Smooth muscle cell (in vitro differentiated cells): ENCODE data around the gene CARD10. TPM values are rescaled to one million over a fixed set of nuclear protein-coding genes. Genes with fewer than 3 reads are reported as not detected.

Experiments
- DNase-seq: peaks from one replicate; lab custom pipeline; 2025; ENCODE audit not compliant: unreplicated experiment; lab: John Stamatoyannopoulos, UW
- H2AFZ ChIP-seq: fragments of 200-600 bp; sonication (generic); 2 replicates; pipeline ENCODE4 v1.6.0; 2016; ENCODE audit warnings: antibody characterized with exemption, low read depth, mild to moderate bottlenecking
- H3F3A ChIP-seq: fragments of 200-600 bp; sonication (generic); 2 replicates; pipeline ENCODE4 v1.6.0; 2017; ENCODE audit warnings: antibody characterized with exemption, low read depth
- H3K27ac ChIP-seq: fragments of 200-600 bp; sonication (generic); 2 replicates; pipeline ENCODE4 v1.5.1; 2016; ENCODE audit warnings: low read depth, mild to moderate bottlenecking
- H3K27me3 ChIP-seq: fragments of 200-600 bp; sonication (generic); 2 replicates; pipeline ENCODE4 v1.6.1; 2016; ENCODE audit warnings: low read depth, mild to moderate bottlenecking
- H3K36me3 ChIP-seq: fragments of 200-600 bp; sonication (generic); 2 replicates; pipeline ENCODE4 v1.5.1; 2016; ENCODE audit warnings: low read depth
- H3K4me1 ChIP-seq: fragments of 200-600 bp; sonication (generic); 2 replicates; pipeline ENCODE4 v1.5.1; 2016; ENCODE audit warnings: low read depth
- H3K4me2 ChIP-seq: fragments of 200-600 bp; sonication (generic); 2 replicates; pipeline ENCODE4 v1.6.0; 2016; ENCODE audit warnings: mild to moderate bottlenecking
- H3K4me3 ChIP-seq: fragments of 200-600 bp; sonication (generic); 2 replicates; pipeline ENCODE4 v1.5.1; 2016; ENCODE audit warnings: mild to moderate bottlenecking
- H3K79me2 ChIP-seq: fragments of 200-600 bp; sonication (generic); 2 replicates; pipeline ENCODE4 v1.6.0; 2016; ENCODE audit warnings: low read depth, mild to moderate bottlenecking
- H3K9ac ChIP-seq: fragments of 200-600 bp; sonication (generic); 2 replicates; pipeline ENCODE4 v1.6.0; 2016; ENCODE audit warnings: low read depth
- H3K9me3 ChIP-seq: fragments of 200-600 bp; sonication (generic); replicated peaks from 2 replicates; pipeline ENCODE4 v1.5.1; 2016; ENCODE audit warnings: low read depth
- H4K20me1 ChIP-seq: fragments of 200-600 bp; sonication (generic); 2 replicates; pipeline ENCODE4 v1.6.0; 2016; ENCODE audit warnings: low read depth
- WGBS: methylation state at CpG from one replicate; pipeline ENCODE4 v1.1.7; 2016; ENCODE audit warnings: low lambda C conversion rate; 5-methylcytosine and 5-hydroxymethylcytosine counted together
- polyA plus RNA-seq: library from polyadenylated mRNA; unstranded; fragments of >200 nt; fragmentation: Nextera tagmentation; extraction: Ambion mirVana; gene quantifications from 2 replicates; pipeline ENCODE4 v1.2.1, GENCODE V29; 2016
- total RNA-seq: library from RNA; depleted of rRNA; stranded (reverse); fragments of >200 nt; gene quantifications from 2 replicates; pipeline ENCODE4 v1.2.3, GENCODE V29; 2014
- TF ChIP-seq, protein P1 (sequence below): fragments of 200-600 bp; sonication (generic); IDR thresholded peaks from 2 replicates; pipeline ENCODE4 v1.5.1; 2017; ENCODE audit warnings: borderline replicate concordance, mild to moderate bottlenecking, antibody characterized with exemption; ENCODE audit not compliant: insufficient read depth, poor library complexity, severe bottlenecking

CARD10 gene
- total and polyA plus RNA-seq, 2 experiments from 2014 or later = 2.3 to 6.0 TPM

DNA sequence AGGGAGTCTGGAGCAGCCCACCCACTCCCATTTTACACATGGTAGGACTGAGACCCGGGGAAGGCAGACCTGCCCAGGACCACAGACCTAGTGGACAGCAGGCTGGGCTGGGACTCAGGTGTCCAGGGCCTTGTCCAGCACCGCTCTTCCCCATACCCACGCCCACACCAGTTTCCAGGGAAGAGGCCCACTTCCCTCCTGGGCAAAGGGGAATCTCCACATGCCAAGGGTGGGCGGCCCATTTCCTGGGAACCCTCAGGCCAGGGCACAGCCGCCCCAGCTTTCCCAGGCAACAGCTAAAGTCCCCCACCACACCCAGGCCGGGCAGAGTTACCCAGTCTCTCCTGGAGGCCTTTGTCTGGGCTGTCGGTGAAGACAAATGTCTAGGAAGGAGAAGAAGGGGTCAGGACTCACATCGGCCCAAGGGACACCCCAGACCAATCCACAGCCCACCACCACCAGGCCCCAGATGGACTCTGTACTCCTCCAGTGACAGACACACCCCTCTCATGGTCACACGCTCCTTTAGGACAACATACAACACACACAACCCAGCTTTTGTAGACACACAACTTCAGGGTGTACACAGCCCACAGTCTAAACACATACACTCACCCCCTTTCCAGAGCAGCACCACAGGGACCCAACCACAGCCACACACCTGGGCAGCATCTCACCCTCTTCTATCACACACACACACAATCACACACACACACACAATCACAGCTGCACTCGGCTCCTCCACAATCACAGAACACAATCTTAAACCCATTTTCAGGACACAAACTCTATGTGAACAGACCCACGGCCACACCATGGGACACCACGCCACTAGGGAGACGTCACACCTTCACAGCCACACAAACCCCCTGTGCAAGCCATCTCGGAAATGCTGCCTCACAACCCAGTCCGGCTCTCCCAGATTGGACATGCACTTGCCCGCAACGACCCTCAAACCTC lies 38.5 kb downstream of the CARD10 start:
- Histone ChIP-seq H3K4me2 (no peak overlapping the region), H3K27ac (no peak overlapping the region), H3F3A (no peaks in the 10 kb centered on the region), H2AFZ (no peak overlapping the region), H3K9me3 (no peaks in the 10 kb centered on the region), H3K9ac (no peak overlapping the region), H4K20me1 (no peaks in the 10 kb centered on the region), H3K27me3 (no peaks in the 10 kb centered on the region), H3K4me1 (peaks cover 7% of the 10 kb centered on the region), H3K4me3 (no peak overlapping the region), H3K79me2 (no peaks in the 10 kb centered on the region), H3K36me3 (no peaks in the 10 kb centered on the region)
- 92% methylated on average over 17 of the region's 17 CpGs for WGBS
- TF ChIP-seq, protein P1, sequence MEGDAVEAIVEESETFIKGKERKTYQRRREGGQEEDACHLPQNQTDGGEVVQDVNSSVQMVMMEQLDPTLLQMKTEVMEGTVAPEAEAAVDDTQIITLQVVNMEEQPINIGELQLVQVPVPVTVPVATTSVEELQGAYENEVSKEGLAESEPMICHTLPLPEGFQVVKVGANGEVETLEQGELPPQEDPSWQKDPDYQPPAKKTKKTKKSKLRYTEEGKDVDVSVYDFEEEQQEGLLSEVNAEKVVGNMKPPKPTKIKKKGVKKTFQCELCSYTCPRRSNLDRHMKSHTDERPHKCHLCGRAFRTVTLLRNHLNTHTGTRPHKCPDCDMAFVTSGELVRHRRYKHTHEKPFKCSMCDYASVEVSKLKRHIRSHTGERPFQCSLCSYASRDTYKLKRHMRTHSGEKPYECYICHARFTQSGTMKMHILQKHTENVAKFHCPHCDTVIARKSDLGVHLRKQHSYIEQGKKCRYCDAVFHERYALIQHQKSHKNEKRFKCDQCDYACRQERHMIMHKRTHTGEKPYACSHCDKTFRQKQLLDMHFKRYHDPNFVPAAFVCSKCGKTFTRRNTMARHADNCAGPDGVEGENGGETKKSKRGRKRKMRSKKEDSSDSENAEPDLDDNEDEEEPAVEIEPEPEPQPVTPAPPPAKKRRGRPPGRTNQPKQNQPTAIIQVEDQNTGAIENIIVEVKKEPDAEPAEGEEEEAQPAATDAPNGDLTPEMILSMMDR = no peak
- DNase-seq = no peak

DNA sequence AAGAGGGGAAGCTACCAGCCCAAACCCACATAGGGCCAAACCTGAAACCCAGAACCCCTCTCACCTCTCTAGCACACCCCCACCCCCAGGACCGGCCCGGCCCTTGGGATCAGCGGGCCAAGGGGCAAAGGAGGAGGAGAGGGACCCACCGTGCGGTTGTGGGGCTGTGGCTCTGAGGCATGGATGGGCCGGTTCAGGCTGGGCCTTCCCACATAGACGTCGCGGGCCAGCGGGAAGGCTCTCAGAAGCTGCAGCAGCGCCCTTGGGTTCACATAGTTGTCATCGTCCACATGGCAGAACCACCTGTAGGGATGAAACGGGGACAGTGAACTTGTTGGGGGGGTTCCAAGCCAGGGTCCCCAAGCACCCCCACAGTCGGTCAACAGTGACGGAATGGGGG lies 40.0 kb downstream of the CARD10 start:
- DNase-seq = no peak
- H3K4me2 ChIP-seq = no peak overlapping the region
- H2AFZ ChIP-seq = no peak overlapping the region
- peaks cover 2% of the 10 kb centered on the region for H3K27me3 ChIP-seq
- H3K4me1 ChIP-seq = peaks cover 7% of the 10 kb centered on the region
- no peak overlapping the region for H3K9ac ChIP-seq
- H4K20me1 ChIP-seq = no peaks in the 10 kb centered on the region
- H3K9me3 ChIP-seq = no peaks in the 10 kb centered on the region
- H3K79me2 ChIP-seq = no peaks in the 10 kb centered on the region
- no peaks in the 10 kb centered on the region for H3F3A ChIP-seq
- 95% methylated on average over 15 of the region's 15 CpGs for WGBS
- TF ChIP-seq, protein P1 = no peak
- no peaks in the 10 kb centered on the region for H3K36me3 ChIP-seq
- H3K27ac ChIP-seq = no peak overlapping the region
- H3K4me3 ChIP-seq = no peak overlapping the region

DNA sequence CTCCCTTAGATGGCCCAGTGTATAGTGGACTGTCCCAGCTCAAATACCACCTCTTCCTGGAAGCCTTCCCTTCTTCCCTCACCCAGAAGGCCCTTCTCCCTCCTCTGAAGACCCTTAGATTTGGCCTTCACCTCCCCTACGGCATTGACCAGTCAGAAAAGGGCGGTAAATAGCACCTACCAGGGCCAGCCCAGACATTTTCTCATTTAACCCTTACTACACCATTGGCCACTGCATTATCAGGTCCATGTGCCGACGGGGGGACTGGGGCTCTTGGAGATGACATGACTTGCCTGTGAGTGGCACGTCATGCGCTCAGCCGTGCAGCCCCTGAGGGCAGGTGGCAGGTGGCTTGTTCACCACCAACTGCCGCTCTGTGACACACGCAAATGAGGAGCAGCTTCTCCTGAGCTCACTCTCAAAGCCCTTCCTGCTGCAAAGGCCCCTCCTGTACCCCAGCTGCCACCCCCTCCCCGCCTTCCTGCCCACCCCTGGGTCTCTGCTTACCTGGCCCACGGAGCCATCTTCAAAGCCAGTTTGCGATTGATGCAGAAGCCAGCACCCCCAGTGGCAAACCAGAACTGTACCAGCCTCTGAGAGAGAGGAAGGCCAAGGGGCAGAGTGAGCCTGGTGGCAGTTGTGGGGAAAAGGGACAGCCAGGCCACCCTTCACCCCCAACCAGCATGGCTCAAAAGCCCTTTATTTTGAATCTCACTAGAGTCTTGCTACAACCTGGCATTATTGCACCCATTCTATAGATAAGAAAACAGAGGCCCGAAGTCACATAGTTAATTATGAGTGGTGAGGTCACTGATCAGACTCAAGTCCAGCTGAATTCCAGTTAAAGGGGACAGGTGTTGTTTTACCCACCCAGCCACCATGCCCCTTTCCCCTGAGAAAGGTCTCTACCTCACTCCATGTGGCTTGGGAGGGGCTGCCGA lies 42.6 kb downstream of the CARD10 start:
- H3K9ac ChIP-seq = no peak overlapping the region
- TF ChIP-seq, protein P1 = no peak
- H3K36me3 ChIP-seq = no peaks in the 10 kb centered on the region
- H3K4me1 ChIP-seq = no peaks in the 10 kb centered on the region
- no peaks in the 10 kb centered on the region for H4K20me1 ChIP-seq
- no peak overlapping the region for H2AFZ ChIP-seq
- H3K4me3 ChIP-seq = no peak overlapping the region
- no peak for DNase-seq
- H3F3A ChIP-seq = no peaks in the 10 kb centered on the region
- no peak overlapping the region for H3K4me2 ChIP-seq
- no peaks in the 10 kb centered on the region for H3K79me2 ChIP-seq
- no peak overlapping the region for H3K27ac ChIP-seq
- no peaks in the 10 kb centered on the region for H3K9me3 ChIP-seq
- 75% methylated on average over 14 of the region's 14 CpGs for WGBS
- peaks cover 6% of the 10 kb centered on the region for H3K27me3 ChIP-seq
